HG03342 (cell line): Measurements from ENCODE around the gene PRSS22.

Source experiments
- ATAC-seq: cut with Tn5 transposase; IDR thresholded peaks from one replicate; pipeline ENCODE4 v1.9.1; 2021; ENCODE audit warnings: mild to moderate bottlenecking, moderate library complexity; ENCODE audit not compliant: unreplicated experiment

PRSS22 gene

GRCh38 chr16:2817340-2818271, 40.4 kb downstream of the PRSS22 start:
- no peak for ATAC-seq

DNA sequence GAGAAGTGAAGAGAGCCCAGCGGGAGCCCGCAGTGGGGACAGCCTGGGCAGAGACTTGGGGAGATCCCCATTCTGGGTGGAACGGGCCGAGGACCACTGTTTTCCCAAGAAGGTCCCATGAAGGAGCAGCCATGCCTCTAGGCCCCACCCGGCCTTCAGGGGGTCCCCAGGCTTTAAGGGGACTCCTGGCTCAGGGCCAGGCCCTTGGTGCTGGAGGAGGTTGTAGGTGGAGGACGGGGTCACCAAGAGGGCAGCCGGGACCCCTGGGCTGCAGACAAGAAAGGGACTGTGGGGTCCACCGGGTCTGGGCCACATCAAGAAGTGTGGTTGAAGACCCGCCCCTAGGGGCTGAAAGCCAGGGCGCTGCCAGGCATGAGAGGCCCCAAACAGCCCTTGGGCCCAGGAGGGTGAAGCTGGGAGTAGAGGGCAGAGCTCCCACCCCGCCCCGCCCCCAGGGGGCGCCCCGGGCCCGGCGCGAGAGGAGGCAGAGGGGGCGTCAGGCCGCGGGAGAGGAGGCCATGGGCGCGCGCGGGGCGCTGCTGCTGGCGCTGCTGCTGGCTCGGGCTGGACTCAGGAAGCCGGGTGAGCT, 41.1 kb downstream of the PRSS22 start, which contains the start of gene PRSS21:
Gene PRSS21 (plus strand): TSS at position 487 of the 589 bp plus-strand sequence. CDS start 32 bp downstream, at position 519.
- ATAC-seq = no peak

DNA sequence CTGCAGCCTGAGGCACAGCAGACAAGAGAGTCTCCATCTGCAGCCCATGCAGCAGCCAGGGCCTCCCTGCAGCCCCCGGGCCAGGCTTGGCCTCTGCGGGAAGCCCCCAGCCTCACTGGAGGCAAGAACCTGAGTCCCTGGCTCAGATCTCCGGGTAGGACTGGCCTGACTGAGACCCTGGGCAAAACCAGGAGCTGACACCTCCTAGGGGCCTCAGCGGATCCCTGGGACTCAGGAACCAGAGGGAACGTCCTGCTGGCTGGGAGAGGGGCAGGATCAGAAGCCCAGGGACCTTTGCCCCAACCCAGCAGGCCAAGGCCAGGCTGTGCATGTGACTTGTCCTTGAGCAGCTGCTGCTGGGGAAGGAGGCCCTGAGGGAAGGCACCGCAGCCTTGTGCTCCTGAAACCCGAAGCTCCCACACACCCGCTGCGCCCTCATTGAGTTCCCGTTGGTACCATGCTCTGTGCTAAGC, 42.6 kb downstream of the PRSS22 start:
- ATAC-seq = no peak

DNA sequence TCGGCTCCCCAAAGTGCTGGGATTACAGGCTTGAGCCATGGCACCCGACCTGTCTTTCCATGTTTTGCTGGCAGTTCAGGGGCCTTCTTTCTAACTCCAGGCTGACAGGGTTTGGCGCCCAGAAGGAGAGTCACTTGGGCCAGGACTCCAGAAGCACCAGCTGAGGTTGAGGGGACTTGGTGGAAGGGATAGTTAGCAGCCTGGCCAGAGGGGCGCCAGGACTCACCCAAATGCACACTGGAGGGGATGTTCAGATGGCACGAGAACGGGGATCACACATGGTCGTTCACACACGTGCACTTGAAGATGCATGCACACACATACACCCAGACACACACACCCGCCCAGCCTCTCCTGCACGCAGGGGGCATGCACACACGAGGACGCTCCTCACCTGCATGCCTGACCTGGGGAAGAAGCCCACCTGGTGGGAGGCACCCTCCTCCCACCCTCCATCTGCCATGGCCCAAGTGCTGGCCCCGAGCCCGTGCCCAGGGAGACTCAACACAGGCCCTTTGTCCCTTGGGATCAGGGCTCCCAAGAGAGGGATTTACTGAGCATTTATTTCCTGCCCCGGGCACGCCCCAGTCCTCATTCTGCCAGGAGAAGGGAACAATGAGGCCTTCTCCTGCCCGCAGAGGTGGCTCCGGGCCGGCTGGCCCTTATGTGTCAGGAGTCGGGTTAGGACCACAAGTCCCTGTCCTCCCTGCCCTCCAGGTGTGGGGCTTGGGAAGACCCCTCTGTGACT, 43.2 kb downstream of the PRSS22 start:
- no peak for ATAC-seq

DNA sequence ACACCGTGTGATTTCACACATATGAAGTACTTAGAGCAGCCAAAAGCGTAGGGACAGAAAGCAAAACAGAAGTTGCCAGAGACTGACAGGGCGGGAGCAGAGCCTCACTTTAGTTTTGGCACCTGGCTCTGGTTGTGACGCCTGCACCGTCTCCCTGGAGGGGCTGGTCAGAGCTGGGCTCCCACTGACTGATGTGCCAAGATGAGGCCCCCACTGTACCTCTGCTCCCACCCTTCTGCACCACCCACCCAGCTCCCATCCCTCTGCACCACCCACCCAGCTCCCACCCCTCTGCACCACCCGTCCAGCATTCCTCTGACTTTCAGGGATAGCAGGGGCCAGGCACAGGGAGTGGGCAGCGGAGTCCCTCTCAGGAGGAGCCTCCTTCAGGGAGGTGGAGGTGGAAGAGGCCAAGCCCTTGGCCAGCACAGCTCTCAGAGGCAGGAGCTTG, 44.2 kb downstream of the PRSS22 start:
- ATAC-seq = no peak

- ATAC-seq = no peak
Measured at GRCh38 chr16:2811703-2812471, 46.1 kb downstream of the PRSS22 start.

- no peak for ATAC-seq
Measured at GRCh38 chr16:2810651-2811050, 47.3 kb downstream of the PRSS22 start.

GRCh38 chr16:2809149-2809760, 48.7 kb downstream of the PRSS22 start:
- no peak for ATAC-seq

GRCh38 chr16:2808181-2808580, 49.8 kb downstream of the PRSS22 start:
- ATAC-seq = no peak

DNA sequence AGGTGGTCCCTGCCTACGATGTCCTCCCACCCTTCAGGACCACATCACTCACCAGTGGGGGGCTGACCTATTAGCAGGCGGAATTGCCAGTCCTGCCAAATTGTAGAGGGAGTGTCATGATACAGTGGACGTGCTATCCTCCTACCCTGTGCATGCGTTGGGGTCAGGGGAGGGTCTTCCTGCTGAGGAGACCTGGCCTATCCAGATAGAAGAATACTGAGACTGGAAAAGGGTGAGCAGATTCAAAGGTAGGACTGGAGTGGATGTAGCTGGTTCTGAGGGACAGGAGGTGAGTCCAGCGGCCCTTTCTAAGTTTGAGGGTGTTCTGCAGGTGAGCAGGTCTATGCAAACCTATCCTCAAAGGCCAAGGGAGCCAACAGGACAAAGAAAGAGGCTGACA, 51.7 kb downstream of the PRSS22 start:
- ATAC-seq = no peak

GRCh38 chr16:2804728-2805127, 53.2 kb downstream of the PRSS22 start:
- no peak for ATAC-seq

DNA sequence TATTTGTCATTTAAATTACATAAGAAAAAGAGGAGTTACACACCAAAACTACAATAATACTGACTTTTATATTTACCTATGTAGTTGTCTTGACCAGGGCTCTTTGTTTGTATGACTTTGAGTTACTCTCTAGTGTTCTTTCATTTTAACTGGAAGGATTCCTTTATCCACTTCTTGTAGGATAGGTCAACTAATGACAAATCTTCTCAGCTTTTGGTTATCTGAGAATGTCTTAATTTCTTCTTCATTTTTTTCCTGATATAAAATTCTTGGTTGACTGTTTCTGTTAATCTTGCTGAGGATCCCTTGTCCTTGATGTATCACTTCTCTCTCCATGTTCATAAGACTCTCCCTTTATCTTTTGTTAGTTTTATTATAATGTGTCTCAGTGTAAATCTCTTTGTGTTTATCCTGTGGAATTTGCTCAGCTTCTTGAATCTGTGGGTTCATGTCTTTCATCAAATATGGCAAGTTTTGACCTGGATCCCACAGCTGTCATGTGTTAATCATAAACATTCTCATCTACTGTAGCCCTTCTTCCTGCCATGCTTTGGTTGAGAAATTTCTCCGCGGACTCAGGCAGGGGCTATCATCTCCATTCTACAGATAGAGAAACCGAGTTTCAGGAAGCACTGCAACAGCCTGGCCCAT, 54.3 kb downstream of the PRSS22 start:
- ATAC-seq = no peak
